ENCODE data around the gene NOTCH1. TPM values are rescaled to one million over a fixed set of nuclear protein-coding genes. Genes with fewer than 3 reads are reported as not detected.

The NOTCH1 gene
- total RNA-seq, 1 donor from 2014 or later, result 70.2 TPM

- no peak for DNase-seq (ENCODE audit: low read depth in 2 of 2)
These were observed 59.7 kb downstream of the NOTCH1 start for GRCh38 chr9:136486131-136486530.

GRCh38 chr9:136485049-136486045, 60.5 kb downstream of the NOTCH1 start:
- DNase-seq (ENCODE audit: low read depth in 2 of 2), result peak; percentile 50 to 81

- no peak for DNase-seq (ENCODE audit: low read depth in 2 of 2)
These were observed 61.4 kb downstream of the NOTCH1 start for GRCh38 chr9:136484153-136485048.

DNA sequence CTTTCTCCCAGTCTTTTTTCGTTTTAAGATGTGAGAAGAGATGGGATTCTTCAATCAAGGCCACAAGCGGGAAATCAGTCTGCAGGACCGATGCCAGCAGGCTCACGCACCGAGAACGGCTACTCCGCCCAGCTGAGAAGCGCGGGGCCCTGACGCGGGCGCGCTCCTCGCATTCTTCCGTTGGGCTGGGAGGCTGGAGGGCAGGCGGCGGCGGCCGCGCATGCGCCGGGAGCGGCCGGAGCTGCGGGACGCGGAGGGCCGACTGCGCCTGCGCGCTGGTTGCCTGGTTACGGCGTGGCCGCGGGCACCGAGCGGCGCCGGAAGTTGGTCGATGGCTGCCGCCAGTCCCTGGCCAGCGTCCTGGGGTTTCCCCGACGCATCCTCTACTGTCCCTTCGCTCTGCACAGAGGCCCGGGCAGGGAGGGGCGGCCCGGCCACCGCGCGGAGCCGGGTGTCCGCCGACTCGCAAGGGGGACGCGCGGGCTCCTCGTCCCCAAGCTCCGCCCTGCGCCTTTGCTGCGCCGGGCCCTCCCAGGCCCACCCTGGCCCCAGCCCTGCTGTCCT, 62.2 kb downstream of the NOTCH1 start:
- DNase-seq (ENCODE audit: low read depth in 2 of 2), result peak; percentile 66 to 85

- peak; percentile 94 to 99 for DNase-seq (ENCODE audit: low read depth in 2 of 2)
These were observed 62.9 kb downstream of the NOTCH1 start, which contains the start of gene SEC16A for GRCh38 chr9:136482793-136483588. Gene SEC16A (minus strand): TSS chr9:136483040. CDS start chr9:136477615, 5,425 bp downstream.

DNA sequence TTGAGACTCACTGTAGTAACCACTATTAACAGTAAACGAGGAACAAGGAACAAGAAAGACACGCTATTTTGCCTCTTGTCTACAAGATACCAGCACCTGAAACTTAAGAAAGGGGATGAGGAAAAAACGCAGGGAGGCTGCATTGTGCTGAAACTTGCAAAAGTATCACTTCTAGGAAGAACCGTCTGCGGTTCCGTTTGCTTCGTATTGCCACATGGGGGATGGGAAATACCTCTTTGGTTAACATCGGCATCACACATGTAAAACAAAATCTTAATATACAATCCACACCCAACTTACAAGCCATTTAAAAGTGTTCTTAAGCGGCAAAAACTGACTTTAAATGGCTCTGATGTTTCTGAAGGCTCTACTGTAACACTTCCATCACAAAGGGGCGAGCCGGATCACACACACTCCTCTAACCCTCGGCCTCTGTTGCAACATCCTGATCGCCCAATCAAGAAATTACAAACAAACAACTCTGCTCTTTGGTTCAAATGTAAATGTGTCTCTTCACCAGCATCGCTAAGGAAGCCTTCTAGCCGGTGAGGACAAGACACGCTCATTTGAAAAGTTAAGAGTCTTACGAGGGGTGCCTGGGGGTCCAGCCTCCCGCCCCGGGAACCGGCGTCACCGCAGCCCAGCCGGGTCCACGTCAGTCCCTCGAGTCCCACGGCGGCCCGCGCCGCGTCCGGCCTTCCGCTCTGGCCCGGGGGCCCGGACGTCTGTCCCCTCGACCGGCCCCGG, 63.6 kb downstream of the NOTCH1 start:
- DNase-seq (ENCODE audit: low read depth in 2 of 2), result peak; percentile 14 to 54

DNA sequence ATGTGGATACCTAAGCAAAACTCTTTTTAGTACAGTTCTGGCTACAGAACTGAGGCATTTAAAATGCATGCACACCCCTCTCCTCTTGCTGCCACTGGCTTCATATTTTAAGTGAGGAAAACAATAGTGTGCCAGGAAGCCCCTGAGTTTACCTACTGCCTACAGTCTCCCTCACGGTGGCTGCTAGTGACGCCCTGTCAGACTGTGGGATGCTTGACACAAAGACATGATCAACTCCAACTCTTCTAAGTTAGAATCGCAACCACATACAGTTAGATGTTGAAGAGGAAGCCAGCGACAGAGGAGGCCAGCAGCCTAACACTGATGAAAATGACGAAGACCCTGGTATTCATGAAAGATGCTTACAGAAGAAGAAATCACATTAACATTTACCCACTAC, 64.3 kb downstream of the NOTCH1 start:
- DNase-seq (ENCODE audit: low read depth in 2 of 2), result no peak

DNA sequence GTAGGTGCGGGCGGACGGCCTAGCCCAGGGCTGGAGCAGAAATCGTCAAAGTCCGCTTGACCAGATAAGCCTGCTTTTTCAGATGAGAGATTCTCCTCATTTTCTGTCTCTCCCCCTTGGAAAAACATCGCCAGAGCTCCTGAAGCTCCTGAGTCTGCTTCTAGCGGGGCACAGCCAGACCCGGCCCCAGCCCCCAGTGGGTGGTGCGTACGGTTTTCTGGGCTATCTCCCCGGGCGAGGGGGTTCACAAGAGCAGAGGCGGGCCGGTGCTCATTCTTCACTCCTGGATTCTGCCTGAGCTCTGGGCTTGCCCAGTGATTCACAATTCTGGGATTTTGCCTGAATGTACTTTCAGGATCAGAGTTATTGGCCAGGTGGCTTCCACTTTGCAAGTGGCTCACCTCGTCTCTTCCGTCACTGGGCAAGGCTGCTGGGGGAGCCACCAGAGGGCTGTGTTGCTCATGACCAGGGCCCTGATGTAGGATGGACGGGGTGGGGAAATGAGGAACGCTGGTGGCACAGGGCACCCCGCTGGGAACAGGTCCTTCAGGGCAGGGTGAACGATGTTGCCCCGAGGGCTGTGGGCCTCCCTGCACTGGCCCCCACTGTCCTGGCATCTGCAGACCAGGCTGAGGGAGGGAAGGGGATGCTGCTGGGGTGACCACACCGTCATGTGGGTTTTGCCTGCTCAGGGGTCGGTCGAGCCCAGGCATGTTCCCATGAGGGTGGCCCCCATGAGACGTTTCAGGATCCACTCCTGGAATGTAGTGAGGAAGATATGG, 69.3 kb downstream of the NOTCH1 start:
- no peak for DNase-seq (ENCODE audit: low read depth in 2 of 2)

DNA sequence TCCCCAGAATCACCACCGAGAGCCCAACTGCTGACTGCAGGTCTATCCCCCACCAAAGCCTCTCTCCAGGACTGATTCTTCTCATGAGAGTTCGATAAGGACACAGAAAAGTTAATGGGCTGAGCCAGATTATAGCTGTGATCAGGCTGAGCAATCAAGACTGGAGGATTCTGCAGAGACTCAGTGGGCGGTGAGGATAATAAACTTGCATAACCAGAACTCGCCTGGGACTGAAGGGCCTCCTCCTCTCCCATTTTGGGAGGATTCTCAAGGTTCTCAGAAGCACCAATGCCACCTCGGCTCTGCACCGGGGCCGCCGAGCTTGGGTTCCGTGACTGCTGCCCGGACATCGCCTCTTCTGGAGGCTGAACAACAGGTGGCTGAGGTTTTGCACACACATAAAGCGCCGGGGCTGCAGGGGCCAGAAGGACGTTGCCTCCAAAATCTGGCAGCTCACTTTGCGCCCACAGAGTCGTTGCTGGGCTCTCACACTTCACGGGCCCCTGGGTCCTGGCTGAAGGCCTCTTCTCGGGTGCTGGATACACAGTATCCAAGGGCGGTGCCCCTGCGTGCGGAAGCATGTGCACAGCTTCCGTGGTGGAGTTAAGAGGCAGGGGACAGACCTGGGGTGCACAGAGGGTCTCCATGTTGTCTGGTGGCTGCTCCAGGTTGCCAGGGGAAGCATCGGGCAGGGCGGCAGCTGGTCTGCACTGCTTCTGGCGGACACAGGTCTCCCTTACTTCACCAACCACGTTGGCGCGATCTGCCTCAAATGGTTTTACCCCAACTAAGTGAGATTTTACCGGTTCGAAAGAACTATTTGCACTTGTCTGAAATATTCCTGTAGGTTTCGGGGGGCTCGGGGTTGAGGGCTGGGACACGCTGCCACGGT, 70.6 kb downstream of the NOTCH1 start:
- no peak for DNase-seq (ENCODE audit: low read depth in 2 of 2)

GRCh38 chr9:136474021-136474640, 71.7 kb downstream of the NOTCH1 start:
- no peak for DNase-seq (ENCODE audit: low read depth in 2 of 2)

- no peak for DNase-seq (ENCODE audit: low read depth in 2 of 2)
These were observed 72.5 kb downstream of the NOTCH1 start for GRCh38 chr9:136473354-136473721.

GRCh38 chr9:136472640-136473353, 73.1 kb downstream of the NOTCH1 start:
- DNase-seq (ENCODE audit: low read depth in 2 of 2), result no peak

DNA sequence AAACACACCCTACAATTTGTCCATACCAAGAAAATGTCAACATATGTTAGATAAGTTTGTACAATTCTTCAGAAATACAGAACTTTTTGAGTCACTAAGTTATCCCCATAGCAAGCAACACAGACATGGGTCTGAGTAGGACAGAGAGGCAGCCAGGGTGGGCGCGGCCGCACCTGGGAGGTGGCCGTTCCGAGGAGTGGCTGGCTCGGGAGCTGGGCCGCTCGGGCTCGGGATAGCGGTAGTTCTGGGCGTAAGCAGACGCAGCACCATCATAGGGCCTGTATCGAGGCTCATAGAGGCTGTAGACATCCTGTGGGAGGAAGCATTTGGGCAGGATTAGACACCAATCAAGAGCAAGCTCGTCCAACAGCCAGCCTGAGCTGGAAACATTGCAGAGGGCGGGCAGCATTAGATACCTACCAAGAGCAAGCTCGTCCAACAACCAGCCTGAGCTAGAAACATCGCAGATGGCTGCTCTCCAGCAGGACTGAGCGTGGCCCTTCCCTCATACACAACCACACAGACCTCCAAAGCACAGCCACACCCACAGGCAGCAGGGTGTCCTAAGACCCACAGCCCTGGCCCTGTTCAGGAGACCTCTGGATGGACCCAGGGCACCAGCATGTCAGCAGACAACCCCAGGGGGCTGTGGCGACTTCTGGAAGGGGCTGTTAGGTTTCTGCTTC, 73.9 kb downstream of the NOTCH1 start:
- DNase-seq (ENCODE audit: low read depth in 2 of 2), result no peak

DNA sequence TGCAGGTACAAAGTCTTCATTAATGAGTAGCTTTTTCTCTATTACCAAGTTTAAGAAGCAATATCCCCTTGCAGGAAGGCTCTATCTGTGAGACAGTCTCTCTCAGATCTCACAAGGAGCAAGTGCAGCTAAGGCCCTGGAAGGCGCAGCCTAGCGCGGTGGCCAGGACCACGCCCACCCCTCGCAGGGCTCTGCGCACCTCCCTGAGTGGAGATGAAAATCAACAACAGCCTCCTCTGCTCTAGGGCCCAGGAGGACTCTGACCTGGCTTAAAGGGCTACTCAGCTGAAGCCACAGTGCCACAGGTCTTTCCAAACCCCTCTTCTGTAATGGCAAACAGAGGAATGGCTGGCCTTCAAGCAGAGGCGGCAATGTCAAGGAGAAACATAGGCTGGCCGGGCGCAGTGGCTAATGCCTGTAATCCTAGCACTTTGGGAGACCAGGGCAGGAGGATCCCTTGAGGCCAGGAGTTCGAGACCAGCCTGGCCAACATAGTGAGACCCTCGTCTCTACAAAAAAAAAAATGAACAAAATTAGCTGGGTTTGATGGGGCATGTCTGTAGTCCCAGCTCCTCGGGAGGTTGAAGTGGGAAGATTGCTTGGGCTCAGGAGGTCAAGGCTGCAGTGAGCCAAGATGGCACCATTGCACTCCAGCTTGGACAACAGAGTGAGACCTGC, 74.9 kb downstream of the NOTCH1 start:
- no peak for DNase-seq (ENCODE audit: low read depth in 2 of 2)

- no peak for DNase-seq (ENCODE audit: low read depth in 2 of 2)
These were observed 75.5 kb downstream of the NOTCH1 start for GRCh38 chr9:136470356-136470755.

DNA sequence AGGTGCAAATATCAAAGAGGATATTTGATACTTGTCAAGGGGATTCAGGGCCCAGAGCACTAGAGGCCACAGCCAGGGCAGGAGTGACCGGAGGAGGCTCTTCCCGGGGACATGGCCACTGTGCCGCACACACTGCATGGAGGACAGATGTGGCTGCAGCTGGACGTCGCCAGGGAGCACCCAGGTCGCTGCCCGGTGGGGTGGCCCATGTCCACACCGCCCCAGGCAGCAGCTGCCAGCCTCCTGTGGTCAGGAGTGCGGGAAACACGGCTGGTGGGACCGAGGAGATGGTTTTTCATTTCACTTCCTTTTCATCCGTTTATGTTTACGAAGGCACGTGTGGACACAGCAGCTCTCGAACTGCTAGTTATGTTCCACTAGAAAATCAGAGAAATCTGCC, 78.1 kb downstream of the NOTCH1 start:
- DNase-seq (ENCODE audit: low read depth in 2 of 2), result no peak
